K562 (cell line): ENCODE results near the gene IGFL1. TPM values are rescaled to one million over a fixed set of nuclear protein-coding genes. Genes with fewer than 3 reads are reported as not detected.

ENCODE experiments used
- ATF7 ChIP-seq: fragments of 450-650 bp; IDR thresholded peaks from 2 replicates; pipeline ENCODE4 v1.7.1; 2014; ENCODE audit warnings: mild to moderate bottlenecking, moderate library complexity
- CBX5 ChIP-seq: IDR thresholded peaks from 2 replicates; pipeline ENCODE4 v1.6.1; 2014; ENCODE audit warnings: low read depth, borderline replicate concordance
- CEBPG ChIP-seq, 3 experiments: fragments of 200-800 bp in 1 of 3; sonication (Bioruptor generic) in 1 of 3; sonication (generic) in 1 of 3; formaldehyde crosslinking in 1 of 3; IDR thresholded peaks in 2 of 3; conservative IDR thresholded peaks in 1 of 3; 2 replicates each; pipeline versions ENCODE4 v1.6.1 to v1.8.0; 2016 to 2022; ENCODE audit warnings: missing compliant biosample characterization in 2 of 3, missing genetic modification characterization in 2 of 3, mild to moderate bottlenecking in 1 of 3, missing genetic modification reagents in 1 of 3
- COPS2 ChIP-seq: fragments of 450-650 bp; conservative IDR thresholded peaks from 2 replicates; pipeline ENCODE4 v1.6.1; 2016; ENCODE audit warnings: mild to moderate bottlenecking, moderate library complexity
- EHMT2 ChIP-seq: fragments of 450-650 bp; IDR thresholded peaks from 2 replicates; pipeline ENCODE4 v1.6.1; 2018; ENCODE audit warnings: antibody characterized with exemption
- EP300 ChIP-seq: IDR thresholded peaks from 2 replicates; pipeline ENCODE4 v1.6.1; 2012; ENCODE audit warnings: low read length, improper control_type of control experiment
- KDM2B ChIP-seq: fragments of 250-450 bp; sonication (Bioruptor Pico); IDR thresholded peaks from 2 replicates; pipeline ENCODE4 v1.8.0; 2021; ENCODE audit warnings: mild to moderate bottlenecking, moderate library complexity
- KDM5B ChIP-seq: fragments of 200-600 bp; sonication (generic); IDR thresholded peaks from 2 replicates; pipeline ENCODE4 v1.6.1; 2012; ENCODE audit warnings: low read depth, mild to moderate bottlenecking, moderate library complexity, low read length, control low read depth, inconsistent platforms; ENCODE audit not compliant: insufficient replicate concordance
- NCOA4 ChIP-seq: fragments of 450-650 bp; IDR thresholded peaks from 2 replicates; pipeline ENCODE4 v1.6.1; 2018; ENCODE audit warnings: mild to moderate bottlenecking; ENCODE audit not compliant: partially characterized antibody
- POLR3G ChIP-seq: IDR thresholded peaks from 2 replicates; pipeline ENCODE4 v1.6.1; 2011; ENCODE audit not compliant: insufficient read length, insufficient replicate concordance; ENCODE audit errors: extremely low read depth
- RHOXF2B ChIP-seq: fragments of 250-450 bp; sonication (Bioruptor Pico); conservative IDR thresholded peaks from 2 replicates; pipeline ENCODE4 v1.5.1; 2021
- TSC22D4 ChIP-seq: fragments of 450-650 bp; IDR thresholded peaks from 2 replicates; pipeline ENCODE4 v1.6.1; 2016; ENCODE audit warnings: missing genetic modification characterization, missing biosample characterization, control low read depth
- ZFPM2 ChIP-seq: fragments of 250-450 bp; sonication (Bioruptor Pico); IDR thresholded peaks from 2 replicates; pipeline ENCODE4 v1.5.1; 2022; ENCODE audit warnings: mild to moderate bottlenecking
- ZNF398 ChIP-seq: fragments of 250-450 bp; sonication (Bioruptor Pico); IDR thresholded peaks from 2 replicates; pipeline ENCODE4 v1.8.0; 2021; ENCODE audit warnings: moderate library complexity, mild to moderate bottlenecking, inconsistent platforms
- ZNF507 ChIP-seq: conservative IDR thresholded peaks from 2 replicates; pipeline ENCODE4 v1.6.1; 2017; ENCODE audit warnings: missing genetic modification characterization, missing compliant biosample characterization
- ZNF551 ChIP-seq: fragments of 250-450 bp; sonication (Bioruptor Pico); IDR thresholded peaks from 2 replicates; pipeline ENCODE4 v1.5.0; 2021; ENCODE audit warnings: mild to moderate bottlenecking, moderate library complexity
- ZNF707 ChIP-seq: fragments of 250-450 bp; sonication (Bioruptor Pico); conservative IDR thresholded peaks from 2 replicates; pipeline ENCODE4 v1.8.0; 2022; ENCODE audit warnings: inconsistent platforms, mild to moderate bottlenecking, moderate library complexity
- polyA plus RNA-seq, 8 experiments: library from polyadenylated mRNA; depleted of rRNA in 4 of 8; stranded (reverse) in 5 of 8; unstranded in 3 of 8; fragments of >200 nt; fragmentation: Nextera tagmentation in 2 of 8; fragmentation: Illumina TruSeq in 1 of 8; extraction: Ambion mirVana in 2 of 8; extraction: Trizol in 1 of 8; gene quantifications; 2 replicates each; pipeline versions ENCODE4 v1.2.1 to v1.2.3, GENCODE V29; 2011 to 2014; ENCODE audit warnings: inconsistent platforms in 1 of 8, missing spikeins in 1 of 8
- total RNA-seq, 7 experiments: library from RNA; depleted of rRNA in 6 of 7; stranded (reverse); fragments of >200 nt in 6 of 7; fragmentation: Illumina TruSeq in 2 of 7; extraction: Trizol in 2 of 7; gene quantifications; 2 replicates each; pipeline versions ENCODE4 v1.2.1 to v1.2.3, GENCODE V29; 2011 to 2021; ENCODE audit warnings: low replicate concordance in 1 of 7
- TF ChIP-seq, protein P1 (sequence below): fragments of 250-450 bp; sonication (Bioruptor Pico); IDR thresholded peaks from 2 replicates; pipeline ENCODE4 v1.5.0; 2021; ENCODE audit warnings: mild to moderate bottlenecking, borderline replicate concordance

Gene IGFL1
- total and polyA plus RNA-seq, 9 of the 15 experiments (the other 6 are each of a cell fraction or from before 2014, with no cell fraction given) = not detected

DNA sequence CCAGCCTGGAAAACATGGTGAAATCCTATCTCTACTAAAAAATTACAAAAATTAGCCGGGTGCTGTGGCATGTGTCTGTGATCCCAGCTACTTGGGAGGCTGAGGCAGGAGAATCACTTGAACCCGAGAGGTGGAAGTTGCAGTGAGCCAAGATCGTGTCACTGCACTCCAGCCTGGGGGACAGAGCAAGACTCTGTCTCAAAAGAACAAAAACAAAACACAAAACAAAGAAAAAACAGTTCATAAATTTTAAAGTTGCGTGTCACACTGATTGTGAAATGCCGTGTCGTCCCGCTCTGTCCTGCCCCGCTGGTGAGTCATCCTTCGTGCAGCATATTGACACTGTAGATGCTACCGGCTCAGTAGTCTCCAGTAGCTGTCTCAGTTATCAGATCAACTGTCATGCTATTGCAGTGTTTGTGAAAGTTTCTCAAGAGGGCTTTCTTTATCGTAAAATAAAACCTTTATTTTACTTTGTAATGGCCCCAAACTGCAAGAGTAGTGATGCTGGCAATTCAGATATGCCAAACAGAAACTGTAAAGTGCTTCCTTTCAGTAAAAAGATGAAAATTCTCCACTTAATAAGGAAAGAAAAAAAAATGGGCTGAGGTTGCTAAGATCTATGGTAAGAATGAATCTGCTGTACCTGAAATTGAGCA lies 36.4 kb upstream of the IGFL1 start (continued):
- TF ChIP-seq, protein P1, sequence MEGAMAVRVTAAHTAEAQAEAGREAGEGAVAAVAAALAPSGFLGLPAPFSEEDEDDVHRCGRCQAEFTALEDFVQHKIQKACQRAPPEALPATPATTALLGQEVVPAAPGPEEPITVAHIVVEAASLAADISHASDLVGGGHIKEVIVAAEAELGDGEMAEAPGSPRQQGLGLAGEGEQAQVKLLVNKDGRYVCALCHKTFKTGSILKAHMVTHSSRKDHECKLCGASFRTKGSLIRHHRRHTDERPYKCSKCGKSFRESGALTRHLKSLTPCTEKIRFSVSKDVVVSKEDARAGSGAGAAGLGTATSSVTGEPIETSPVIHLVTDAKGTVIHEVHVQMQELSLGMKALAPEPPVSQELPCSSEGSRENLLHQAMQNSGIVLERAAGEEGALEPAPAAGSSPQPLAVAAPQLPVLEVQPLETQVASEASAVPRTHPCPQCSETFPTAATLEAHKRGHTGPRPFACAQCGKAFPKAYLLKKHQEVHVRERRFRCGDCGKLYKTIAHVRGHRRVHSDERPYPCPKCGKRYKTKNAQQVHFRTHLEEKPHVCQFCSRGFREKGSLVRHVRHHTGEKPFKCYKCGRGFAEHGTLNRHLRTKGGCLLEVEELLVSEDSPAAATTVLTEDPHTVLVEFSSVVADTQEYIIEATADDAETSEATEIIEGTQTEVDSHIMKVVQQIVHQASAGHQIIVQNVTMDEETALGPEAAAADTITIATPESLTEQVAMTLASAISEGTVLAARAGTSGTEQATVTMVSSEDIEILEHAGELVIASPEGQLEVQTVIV (CRISPR knock-in tag) = peak; percentile 55
- peak; percentile 93 for TF ChIP-seq EP300
- TF ChIP-seq ZNF551 (CRISPR knock-in tag) = no peak
- TF ChIP-seq ZFPM2 = no peak
- no peak for TF ChIP-seq ZNF507 (tag)
- TF ChIP-seq TSC22D4 = no peak
- TF ChIP-seq POLR3G = no peak
- TF ChIP-seq ZNF707 (CRISPR knock-in tag) = no peak
- peak; percentile 95 for TF ChIP-seq CEBPG (CRISPR knock-in tag; IDR thresholded peaks at IDR 0.05)
- peak; percentile 98 to 99 for TF ChIP-seq CEBPG (tag; conservative IDR thresholded peaks at IDR 0.05 in 1 of 2, IDR thresholded peaks at IDR 0.05 in 1 of 2)
- no peak for TF ChIP-seq KDM2B (CRISPR knock-in tag)
- TF ChIP-seq KDM5B = peak; percentile 55
- no peak; the same call in 1 of the 2 replicates for TF ChIP-seq EHMT2
- peak; percentile 86 for TF ChIP-seq ATF7
- TF ChIP-seq ZNF398 = no peak
- TF ChIP-seq COPS2 = no peak
- TF ChIP-seq CBX5 = 0 out of 2 replicates have a peak, but pooled peaks have one; percentile 17
- no peak for TF ChIP-seq NCOA4
- no peak for TF ChIP-seq RHOXF2B (CRISPR knock-in tag)
